ENCODE data around the gene MYF5. TPM values are rescaled to one million over a fixed set of nuclear protein-coding genes. Genes with fewer than 3 reads are reported as not detected.
"Not testable (repeated sequence)": the region's sequence is repeated elsewhere in the genome, so short reads cannot be mapped to it uniquely, and the experiment has no call there.

The MYF5 gene
- not detected for total RNA-seq
- long read RNA-seq, result 0 reads

GRCh38 chr12:80716696-80717469, at the start of gene MYF5:
Gene MYF5 (plus strand): TSS chr12:80716912. CDS start chr12:80717064, 152 bp downstream.
- intact Hi-C loops (cut with DNase I), result no loop called here
- no peak for DNase-seq (ENCODE audit: low spot score)

DNA sequence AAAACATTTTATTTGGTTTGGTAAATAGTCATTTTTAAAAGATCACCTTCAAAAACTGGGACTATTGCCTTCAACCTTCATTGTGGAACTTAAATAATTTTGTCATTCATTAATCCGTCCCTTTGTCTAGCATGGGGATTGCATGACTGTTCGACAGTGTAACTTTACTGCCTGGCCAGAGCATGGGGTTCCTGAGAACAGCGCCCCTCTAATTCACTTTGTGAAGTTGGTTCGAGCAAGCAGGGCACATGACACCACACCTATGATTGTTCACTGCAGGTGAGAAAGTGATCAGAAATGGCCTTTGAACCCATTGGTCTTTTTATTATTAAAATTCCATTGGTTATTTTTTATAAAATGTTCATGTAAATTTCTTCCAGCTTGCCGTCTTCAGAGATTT, 46.5 kb upstream of the MYF5 start:
- DNase-seq (ENCODE audit: low spot score), result no peak
- intact Hi-C loops (cut with DNase I), result no loop called here

GRCh38 chr12:80676042-80676636, 40.6 kb upstream of the MYF5 start:
- intact Hi-C loops (cut with DNase I); DNase-seq (ENCODE audit: low spot score): not testable (repeated sequence)

- no peak for DNase-seq (ENCODE audit: low spot score)
- intact Hi-C loops (cut with DNase I), result no loop called here
These were observed 39.9 kb upstream of the MYF5 start for GRCh38 chr12:80676856-80677255.

DNA sequence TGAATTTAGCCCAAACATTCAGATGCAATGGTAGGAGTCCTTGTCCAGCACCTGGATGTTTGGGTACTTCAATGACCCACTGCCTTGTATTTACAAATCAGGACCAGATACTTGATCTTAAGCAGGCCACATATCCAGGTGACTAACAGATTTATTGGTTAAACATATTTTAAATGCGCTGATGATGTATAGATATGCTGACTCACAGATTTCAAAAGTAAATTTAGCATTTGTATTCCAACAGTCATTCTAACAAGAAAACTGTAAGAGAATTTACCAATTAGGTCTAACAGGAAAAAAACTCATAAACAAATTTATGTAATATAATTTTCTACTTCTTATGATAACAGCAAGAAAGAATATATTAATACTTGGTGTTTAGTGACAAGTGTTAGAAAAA, 38.7 kb upstream of the MYF5 start:
- intact Hi-C loops (cut with DNase I), result no loop called here
- no peak for DNase-seq (ENCODE audit: low spot score)

DNA sequence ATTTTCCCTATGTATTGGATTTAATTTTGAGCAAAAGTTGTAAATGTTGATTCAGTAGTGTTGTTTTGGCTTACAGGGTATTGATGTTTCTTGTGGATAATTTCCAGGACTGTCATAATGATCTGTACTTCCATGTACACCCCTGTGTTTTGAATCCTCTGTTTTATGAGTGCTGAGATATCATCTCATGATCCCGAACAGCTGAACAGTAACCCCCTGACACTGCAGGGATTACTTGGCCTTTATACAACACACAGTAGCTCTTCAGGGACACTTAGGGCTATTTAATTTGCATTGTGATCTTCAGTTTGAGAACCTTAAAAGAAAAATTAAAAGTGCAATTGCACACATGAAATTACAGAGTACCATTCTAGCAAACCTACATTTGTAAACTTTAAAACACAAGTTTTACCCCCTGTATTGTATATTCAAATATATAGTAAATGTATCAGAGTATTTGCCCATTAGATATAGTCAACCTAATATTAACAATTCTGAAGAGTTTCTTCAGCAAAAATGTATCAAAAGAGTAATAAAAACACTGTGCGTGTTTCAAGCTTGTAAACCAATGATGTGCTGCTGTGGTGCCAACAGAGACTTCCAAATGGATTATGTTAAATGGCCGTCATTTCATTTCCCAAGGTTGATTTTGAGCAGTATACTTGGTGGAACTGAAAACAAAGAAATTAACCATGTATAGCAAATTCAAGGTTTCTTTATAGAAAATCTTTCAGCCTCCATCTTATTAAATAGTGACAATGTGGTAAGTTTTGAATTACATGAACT, 37.2 kb upstream of the MYF5 start:
- intact Hi-C loops (cut with DNase I), result no loop called here
- DNase-seq (ENCODE audit: low spot score), result no peak

GRCh38 chr12:80681287-80681686, 35.4 kb upstream of the MYF5 start:
- DNase-seq (ENCODE audit: low spot score), result no peak
- intact Hi-C loops (cut with DNase I), result no loop called here

GRCh38 chr12:80681786-80682185, 34.9 kb upstream of the MYF5 start:
- DNase-seq (ENCODE audit: low spot score), result no peak
- intact Hi-C loops (cut with DNase I), result no loop called here

DNA sequence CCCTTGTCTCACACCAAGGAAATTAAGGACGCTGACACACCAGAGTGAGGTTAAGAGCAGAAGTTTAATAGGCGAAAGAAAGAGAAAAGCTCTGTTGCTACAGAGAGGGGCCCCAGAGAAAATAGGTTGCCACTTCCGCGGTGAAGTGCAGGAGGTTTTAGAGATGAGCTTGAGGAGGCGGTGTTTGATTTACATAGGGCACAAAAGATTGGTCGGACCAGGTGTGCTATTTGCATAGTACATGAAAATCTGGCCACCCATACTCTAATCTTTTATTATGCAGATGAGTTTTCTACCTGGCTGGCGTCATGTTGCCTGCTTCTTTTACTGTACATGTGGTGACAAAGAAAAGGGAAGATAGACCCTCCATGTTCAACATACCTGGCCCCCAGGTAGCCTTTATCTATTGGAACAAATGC, 32.6 kb upstream of the MYF5 start:
- intact Hi-C loops (cut with DNase I), result no loop called here
- DNase-seq (ENCODE audit: low spot score), result no peak

DNA sequence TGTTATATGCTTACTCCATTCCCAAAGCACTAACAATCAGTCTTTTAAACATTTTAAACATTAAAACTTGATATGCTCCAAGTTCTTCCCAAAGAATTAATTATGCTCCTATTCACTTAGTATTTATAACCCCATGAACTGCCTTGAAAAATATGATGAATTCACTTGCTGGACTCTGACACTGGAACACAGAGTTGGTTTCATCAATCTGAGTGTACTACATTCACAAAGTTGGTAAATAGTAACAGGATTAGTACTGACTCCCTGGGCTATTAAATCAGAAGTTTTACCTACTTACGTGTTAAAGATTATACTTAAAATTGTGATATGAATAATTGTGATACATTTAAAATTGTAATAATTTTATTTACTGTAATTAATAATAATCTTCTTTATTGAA, 26.6 kb upstream of the MYF5 start:
- no peak for DNase-seq (ENCODE audit: low spot score)
- intact Hi-C loops (cut with DNase I), result no loop called here

GRCh38 chr12:80690513-80690912, 26.2 kb upstream of the MYF5 start:
- intact Hi-C loops (cut with DNase I), result no loop called here

GRCh38 chr12:80692114-80692513, 24.6 kb upstream of the MYF5 start:
- intact Hi-C loops (cut with DNase I), result no loop called here
- DNase-seq (ENCODE audit: low spot score), result no peak

More at GRCh38 chr12:80690513-80690912, 26.2 kb upstream of the MYF5 start:
- DNase-seq (ENCODE audit: low spot score), result no peak

- DNase-seq (ENCODE audit: low spot score), result no peak
- intact Hi-C loops (cut with DNase I), result no loop called here
These were observed 19.3 kb upstream of the MYF5 start for GRCh38 chr12:80697270-80697887.

- intact Hi-C loops (cut with DNase I), result no loop called here
- DNase-seq (ENCODE audit: low spot score), result no peak
These were observed 18.5 kb upstream of the MYF5 start for GRCh38 chr12:80698256-80698655.

DNA sequence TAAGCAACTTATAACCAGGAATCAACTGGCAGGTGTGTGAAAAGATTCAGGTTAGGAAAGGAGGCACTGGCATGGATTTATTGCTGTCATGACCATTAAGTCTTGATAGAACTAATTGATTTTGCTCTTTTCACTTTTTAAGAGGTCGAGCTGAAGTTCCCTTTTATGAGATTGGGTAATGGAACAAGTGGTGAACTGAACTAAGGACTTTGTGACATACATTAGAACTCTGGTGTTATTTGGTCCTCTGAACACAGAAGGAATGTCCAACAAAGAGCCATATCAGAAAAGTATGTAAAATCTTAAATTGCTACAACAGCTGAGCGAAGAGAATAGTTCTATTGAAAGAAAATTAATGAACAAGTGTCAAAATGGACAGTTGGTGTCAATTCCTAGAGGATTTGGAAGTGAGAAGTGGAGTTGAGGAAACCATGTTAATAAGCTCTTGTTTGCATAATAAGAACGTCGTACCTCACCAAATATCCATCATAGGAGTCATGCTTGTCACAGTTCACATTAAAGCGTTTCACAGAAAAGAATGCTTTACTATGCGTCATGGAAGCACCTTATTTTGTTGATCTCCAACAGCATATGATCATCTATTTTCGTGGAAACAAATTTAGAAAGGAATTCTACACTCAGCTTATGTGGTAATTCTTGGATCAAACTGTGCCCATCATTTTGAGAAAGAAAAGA, 17.7 kb upstream of the MYF5 start:
- DNase-seq (ENCODE audit: low spot score), result no peak
- intact Hi-C loops (cut with DNase I), result no loop called here

GRCh38 chr12:80700327-80700726, 16.4 kb upstream of the MYF5 start:
- intact Hi-C loops (cut with DNase I), result no loop called here
- no peak for DNase-seq (ENCODE audit: low spot score)

DNA sequence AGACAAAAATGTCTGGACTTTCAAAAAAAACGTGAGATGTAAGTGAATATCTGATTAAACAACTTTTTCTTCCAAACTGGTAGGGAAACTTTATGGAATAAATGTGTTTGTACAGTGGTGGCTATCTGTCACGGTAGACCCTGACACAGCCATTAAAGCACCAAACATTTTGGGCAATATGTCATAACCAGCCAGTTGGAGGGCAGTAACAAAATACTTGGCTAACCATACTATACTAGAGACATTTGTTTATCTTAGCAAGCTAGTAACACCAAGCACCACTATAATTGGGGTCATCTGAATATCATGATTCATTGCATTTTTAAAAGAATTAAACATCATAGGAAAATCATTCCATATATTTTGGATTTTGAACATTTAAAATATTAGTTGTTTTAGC, 15.3 kb upstream of the MYF5 start:
- intact Hi-C loops (cut with DNase I), result no loop called here
- no peak for DNase-seq (ENCODE audit: low spot score)

- intact Hi-C loops (cut with DNase I), result no loop called here
- DNase-seq (ENCODE audit: low spot score), result no peak
These were observed 13.6 kb upstream of the MYF5 start for GRCh38 chr12:80702889-80703805.

- DNase-seq (ENCODE audit: low spot score), result no peak
- intact Hi-C loops (cut with DNase I), result no loop called here
These were observed 12.3 kb upstream of the MYF5 start for GRCh38 chr12:80704420-80704819.

Data from cardiac septum (tissue), 1 donor.